SJCRH30 (cell line): ENCODE results near the gene SDHAF2. TPM values are rescaled to one million over a fixed set of nuclear protein-coding genes. Genes with fewer than 3 reads are reported as not detected.

Experiments used
- DNase-seq, 2 experiments: peaks; one replicate each; pipeline ENCODE4 v3.0.0-alpha.2; 2015 to 2020
- H3K27ac ChIP-seq: fragments of 250-450 bp; sonication (Bioruptor Pico); 2 replicates; pipeline ENCODE4 v1.5.1; 2020; ENCODE audit warnings: mild to moderate bottlenecking, moderate library complexity
- H3K27me3 ChIP-seq: fragments of 250-450 bp; sonication (Bioruptor Pico); 2 replicates; pipeline ENCODE4 v1.5.1; 2020; ENCODE audit warnings: mild to moderate bottlenecking, moderate library complexity
- H3K36me3 ChIP-seq: fragments of 250-450 bp; sonication (Bioruptor Pico); 2 replicates; pipeline ENCODE4 v1.5.1; 2020; ENCODE audit warnings: mild to moderate bottlenecking, moderate library complexity
- H3K4me1 ChIP-seq: fragments of 250-450 bp; sonication (Bioruptor Pico); 2 replicates; pipeline ENCODE4 v1.5.1; 2020; ENCODE audit warnings: mild to moderate bottlenecking, moderate library complexity
- H3K4me3 ChIP-seq: fragments of 250-450 bp; sonication (Bioruptor Pico); 2 replicates; pipeline ENCODE4 v1.5.1; 2020; ENCODE audit warnings: mild to moderate bottlenecking, moderate library complexity
- H3K9me3 ChIP-seq: fragments of 250-450 bp; sonication (Bioruptor Pico); replicated peaks from 2 replicates; pipeline ENCODE4 v1.5.1; 2020; ENCODE audit warnings: mild to moderate bottlenecking, moderate library complexity
- total RNA-seq: library from RNA; depleted of rRNA; stranded (reverse); fragments of >200 nt; shearing (Covaris generic); gene quantifications from 2 replicates; pipeline ENCODE4 v1.2.3, GENCODE V29; 2014; rRNA removed

The SDHAF2 gene
- total RNA-seq, 1 experiment from 2014 or later = 42.6 TPM

GRCh38 chr11:61491736-61492395, 61.9 kb downstream of the SDHAF2 start:
- no peak overlapping the region for H3K4me3 ChIP-seq
- no peak for DNase-seq
- no peaks in the 10 kb centered on the region for H3K27me3 ChIP-seq
- H3K9me3 ChIP-seq = no peaks in the 10 kb centered on the region
- H3K4me1 ChIP-seq = peaks cover 45% of the 10 kb centered on the region
- H3K36me3 ChIP-seq = no peaks in the 10 kb centered on the region
- H3K27ac ChIP-seq = no peak overlapping the region

GRCh38 chr11:61494381-61494961, 64.5 kb downstream of the SDHAF2 start:
- H3K27ac ChIP-seq = peak overlapping the region; percentile 89
- H3K9me3 ChIP-seq = no peaks in the 10 kb centered on the region; the same call in 1 of the 2 replicates
- DNase-seq = peak; percentile 80 to 86
- peaks cover 48% of the 10 kb centered on the region for H3K4me1 ChIP-seq
- H3K27me3 ChIP-seq = no peaks in the 10 kb centered on the region
- peaks cover 3% of the 10 kb centered on the region; the same call in 1 of the 2 replicates for H3K36me3 ChIP-seq
- H3K4me3 ChIP-seq = no peak overlapping the region

DNA sequence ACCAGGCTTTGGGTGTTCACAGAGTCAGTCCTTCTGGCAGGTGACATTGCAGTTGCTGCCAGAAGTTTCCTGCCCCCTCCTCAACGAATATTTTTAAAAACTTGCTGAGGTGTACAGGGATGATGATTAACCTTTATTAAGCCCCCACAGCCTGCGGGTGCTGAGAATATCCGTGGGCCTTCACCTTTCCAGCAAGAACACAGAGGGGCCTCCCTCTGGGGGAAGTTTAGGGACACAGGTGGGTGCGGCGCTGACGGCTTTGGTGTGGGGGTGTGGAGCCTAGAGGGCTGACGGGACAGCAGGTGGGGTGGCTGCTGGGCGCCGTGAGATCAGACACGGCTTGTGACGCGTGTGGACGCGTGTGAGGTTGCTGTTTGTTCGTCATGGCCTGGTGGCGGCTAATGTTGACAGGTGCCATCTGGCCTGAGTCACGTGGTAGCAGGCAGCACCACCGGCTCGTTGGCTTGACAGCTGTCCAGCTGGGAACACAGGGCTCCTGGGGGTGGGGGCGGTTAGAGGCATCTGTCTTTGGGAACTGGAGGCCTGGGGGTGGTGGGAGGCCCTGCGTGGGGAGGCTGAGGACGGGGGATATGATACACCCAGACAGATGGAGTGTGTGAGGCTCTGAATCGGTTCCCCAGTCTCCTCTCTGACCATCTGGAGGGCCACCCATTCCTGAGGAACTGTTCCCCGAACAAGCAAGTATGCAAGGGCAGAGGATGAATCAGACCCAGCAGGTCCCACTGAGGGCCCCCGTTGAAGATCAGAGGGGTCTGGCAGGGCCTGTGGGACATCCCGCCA, 66.1 kb downstream of the SDHAF2 start:
- Histone ChIP-seq H3K9me3 (no peaks in the 10 kb centered on the region; the same call in 1 of the 2 replicates), H3K27ac (peak overlapping the region; percentile 89), H3K36me3 (peaks cover 7% of the 10 kb centered on the region; the same call in 1 of the 2 replicates), H3K4me3 (peak overlapping the region; percentile 74), H3K27me3 (no peaks in the 10 kb centered on the region), H3K4me1 (peaks cover 33% of the 10 kb centered on the region)
- peak; percentile 94 to 95 for DNase-seq

Other genes with a start within 250 kb of the SDHAF2 start
- not detected in 2 replicates for gene PGA3, start 226.6 kb upstream of the SDHAF2 start, total RNA-seq
- gene PGA4, start 207.8 kb upstream of the SDHAF2 start, total RNA-seq = not detected in 2 replicates
- not detected in 2 replicates for gene PGA5, start 188.9 kb upstream of the SDHAF2 start, total RNA-seq
- gene VWCE, start 134.8 kb upstream of the SDHAF2 start, total RNA-seq = 0.06 and 0.18 TPM in 2 replicates
- gene DDB1, start 97.0 kb upstream of the SDHAF2 start, total RNA-seq = 209 and 214 TPM in 2 replicates
- 15.3 and 17.7 TPM in 2 replicates for gene TKFC, start 96.9 kb upstream of the SDHAF2 start, total RNA-seq
- gene CYB561A3, start 68.2 kb upstream of the SDHAF2 start, total RNA-seq = 9.9 and 10.7 TPM in 2 replicates
- 35.1 and 40.6 TPM in 2 replicates for gene TMEM138, start 67.8 kb upstream of the SDHAF2 start, total RNA-seq
- gene TMEM216, start 37.5 kb upstream of the SDHAF2 start, total RNA-seq = 15.9 and 21.4 TPM in 2 replicates
- 56.0 and 65.5 TPM in 2 replicates for gene CPSF7, start 149 bp upstream of the SDHAF2 start, total RNA-seq
- gene LRRC10B, start 78.6 kb downstream of the SDHAF2 start, total RNA-seq = 40.2 and 42.1 TPM in 2 replicates
- gene SYT7, start 151.0 kb downstream of the SDHAF2 start, total RNA-seq = 1.1 and 1.3 TPM in 2 replicates